ENCODE measurements around the gene ZNF862. TPM values are rescaled to one million over a fixed set of nuclear protein-coding genes. Genes with fewer than 3 reads are reported as not detected.
A peak's percentile ranks its signal among the peaks of the same experiment; 100 is the strongest.

The ZNF862 gene
- 10 to 100 TPM; 18.1 to 21.4 TPM for total RNA-seq

DNA sequence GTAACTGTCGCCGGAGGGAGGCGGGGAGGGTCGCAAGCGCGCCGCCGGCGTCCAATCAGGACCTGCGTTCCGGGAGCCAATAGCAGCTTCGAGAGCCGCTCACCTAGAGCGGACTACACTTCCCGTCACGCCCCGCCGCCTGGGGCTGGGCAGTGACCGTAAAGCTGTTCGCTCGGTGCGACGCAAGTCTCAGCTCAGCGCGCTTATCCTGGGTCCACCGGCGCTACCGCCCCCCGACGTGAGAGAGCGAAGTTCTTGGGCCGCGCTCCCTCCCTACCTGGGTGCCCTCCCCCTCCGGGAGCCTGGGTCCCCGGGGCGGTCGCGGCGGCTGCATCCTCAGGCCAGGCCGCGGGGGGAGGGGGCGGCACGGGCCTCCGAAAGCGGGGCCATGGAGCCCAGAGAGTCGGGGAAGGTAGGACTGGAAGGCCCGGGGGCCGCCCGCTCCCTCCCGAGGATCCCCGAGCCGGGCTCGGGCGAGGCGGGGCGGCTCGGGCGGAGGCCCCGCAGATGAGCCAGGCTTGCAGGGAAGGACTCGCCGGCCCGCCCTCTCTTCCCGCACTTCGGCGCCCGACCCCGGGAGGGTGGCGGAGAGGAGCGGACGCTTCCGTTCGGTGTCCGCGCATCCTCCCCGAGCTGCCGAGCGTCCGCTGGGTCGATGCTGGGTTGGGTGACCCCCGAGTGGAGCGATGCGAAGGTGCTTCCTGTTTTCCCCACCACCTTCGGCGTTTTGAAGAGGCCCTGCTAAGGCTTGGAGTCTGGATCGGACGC is at the start of gene ZNF862:
Gene ZNF862 (plus strand): TSS at position 152 of the 768 bp plus-strand sequence. CDS start 237 bp downstream, at position 389.
- ChIA-PET POLR2A (interaction anchor here (0.6 to 2.1 kb wide), 8 partner anchors 14 to 67 kb away, joined by 3 to 11 read pairs (median 3); no protein-coding TSS in a partner anchor), CTCF (interaction anchor here (0.6 to 2.5 kb wide), 7 partner anchors 23 to 177 kb away, joined by 3 to 11 read pairs (median 6); no protein-coding TSS in a partner anchor)
- Mint-ChIP-seq H3K27me3 (no peaks in the 10 kb centered on the region), H3K9me3 (no peaks in the 10 kb centered on the region), H3K27ac (peak within 1 kb of the TSS; percentile 65), H3K36me3 (peaks cover 1% of the 10 kb centered on the region), H3K4me1 (ENCODE audit: low read depth) (peaks cover 28% of the 10 kb centered on the region), H3K4me3 (peak within 1 kb of the TSS; percentile 80)
- intact Hi-C loops (cut with micrococcal nuclease), result loop anchor here (1.0 to 10.0 kb wide), 4 partner anchors 35 to 1386 kb away; partner anchors contain the start of genes ABCF2, ATP6V0E2 and ZNF467
- DNase-seq, result peak; percentile 97

DNA sequence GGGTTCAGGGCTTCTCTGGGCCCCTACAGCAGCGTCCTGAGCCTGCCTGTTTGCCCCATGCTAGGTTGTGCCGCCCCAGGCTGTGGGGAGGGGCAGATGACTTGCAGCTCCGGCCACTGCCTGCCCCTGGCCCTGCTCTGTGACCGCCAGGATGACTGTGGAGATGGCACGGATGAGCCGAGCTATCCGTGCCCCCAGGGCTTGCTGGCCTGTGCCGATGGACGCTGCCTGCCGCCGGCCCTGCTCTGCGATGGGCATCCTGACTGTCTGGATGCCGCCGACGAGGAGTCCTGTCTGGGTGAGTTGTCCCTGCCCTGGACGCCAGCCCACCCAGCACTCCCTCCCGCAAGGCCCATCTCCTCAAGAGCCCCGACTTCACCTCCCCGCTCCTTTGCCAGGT is 49.1 kb upstream of the ZNF862 start:
- no peak for DNase-seq
- H3K36me3 Mint-ChIP-seq, result no peaks in the 10 kb centered on the region
- no peak overlapping the region for H3K4me3 Mint-ChIP-seq
- H3K27ac Mint-ChIP-seq, result no peak overlapping the region
- intact Hi-C loops (cut with micrococcal nuclease), result no loop called here
- no peaks in the 10 kb centered on the region for H3K9me3 Mint-ChIP-seq
- ChIA-PET POLR2A (no interaction called here), CTCF (interaction anchor here (0.6 to 3.9 kb wide), 4 partner anchors 18 to 126 kb away, joined by 3 to 14 read pairs (median 4); no protein-coding TSS in a partner anchor)
- peaks cover 3% of the 10 kb centered on the region for H3K4me1 Mint-ChIP-seq (ENCODE audit: low read depth)
- peaks cover 22% of the 10 kb centered on the region for H3K27me3 Mint-ChIP-seq

DNA sequence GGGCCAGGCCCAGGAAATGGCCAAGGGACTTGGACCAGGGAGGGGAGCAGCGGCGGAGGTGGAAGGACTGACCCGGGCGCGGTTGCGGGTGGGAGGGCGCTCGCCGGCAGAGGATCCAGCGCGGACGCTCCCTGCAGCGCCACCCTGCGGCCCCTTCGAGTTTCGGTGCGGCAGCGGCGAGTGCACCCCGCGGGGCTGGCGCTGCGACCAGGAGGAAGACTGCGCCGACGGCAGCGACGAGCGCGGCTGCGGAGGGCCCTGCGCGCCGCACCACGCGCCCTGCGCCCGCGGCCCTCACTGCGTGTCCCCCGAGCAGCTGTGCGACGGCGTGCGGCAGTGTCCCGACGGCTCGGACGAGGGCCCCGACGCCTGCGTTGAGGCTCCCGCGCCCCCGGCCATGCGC is 48.0 kb upstream of the ZNF862 start:
- intact Hi-C loops (cut with micrococcal nuclease), result no loop called here
- no peaks in the 10 kb centered on the region for H3K36me3 Mint-ChIP-seq
- H3K4me1 Mint-ChIP-seq (ENCODE audit: low read depth), result peaks cover 3% of the 10 kb centered on the region
- H3K4me3 Mint-ChIP-seq, result no peak overlapping the region
- H3K27ac Mint-ChIP-seq, result no peak overlapping the region
- ChIA-PET POLR2A (no interaction called here), CTCF (interaction anchor here (0.6 to 3.9 kb wide), 8 partner anchors 10 to 1692 kb away, joined by 3 to 14 read pairs (median 4); no protein-coding TSS in a partner anchor)
- peak; percentile 60 for DNase-seq
- H3K27me3 Mint-ChIP-seq, result peaks cover 22% of the 10 kb centered on the region
- no peaks in the 10 kb centered on the region for H3K9me3 Mint-ChIP-seq

DNA sequence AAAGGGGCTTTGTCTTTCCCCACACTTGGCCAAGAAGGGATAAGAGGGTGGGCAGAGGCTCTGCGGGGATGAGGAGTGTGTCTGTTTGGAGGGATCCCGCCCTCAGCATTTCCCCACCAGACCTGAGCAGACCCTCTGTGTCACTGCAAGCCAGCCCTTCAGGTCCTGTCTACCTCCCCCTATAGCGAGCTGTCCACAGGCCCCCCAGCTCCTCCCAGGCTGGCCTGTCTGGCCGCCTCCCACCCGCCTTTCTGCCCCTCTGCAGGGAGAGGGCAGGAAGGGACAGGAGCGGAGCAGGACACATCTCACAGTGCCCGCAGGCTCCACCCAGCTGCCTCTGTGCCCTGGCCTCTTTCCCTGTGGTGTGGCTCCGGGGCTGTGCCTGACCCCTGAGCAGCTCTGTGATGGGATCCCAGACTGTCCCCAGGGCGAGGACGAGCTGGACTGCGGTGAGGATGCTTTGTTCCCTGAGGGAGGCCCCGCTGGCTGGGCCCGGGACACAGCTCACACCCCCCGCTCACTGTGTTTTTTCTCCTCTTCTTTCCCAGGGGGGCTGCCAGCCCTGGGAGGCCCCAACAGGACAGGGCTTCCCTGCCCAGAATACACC is 47.3 kb upstream of the ZNF862 start:
- CTCF ChIA-PET, result interaction anchor here (1.3 to 3.9 kb wide), 3 partner anchors 9 to 128 kb away, joined by 4 to 14 read pairs (median 5); no protein-coding TSS in a partner anchor
- intact Hi-C loops (cut with micrococcal nuclease), result no loop called here
- Mint-ChIP-seq H3K4me1 (ENCODE audit: low read depth) (peaks cover 3% of the 10 kb centered on the region), H3K36me3 (no peaks in the 10 kb centered on the region), H3K27me3 (peaks cover 22% of the 10 kb centered on the region), H3K4me3 (no peak overlapping the region), H3K27ac (no peak overlapping the region), H3K9me3 (no peaks in the 10 kb centered on the region)
- no peak for DNase-seq
- POLR2A ChIA-PET, result no interaction called here

DNA sequence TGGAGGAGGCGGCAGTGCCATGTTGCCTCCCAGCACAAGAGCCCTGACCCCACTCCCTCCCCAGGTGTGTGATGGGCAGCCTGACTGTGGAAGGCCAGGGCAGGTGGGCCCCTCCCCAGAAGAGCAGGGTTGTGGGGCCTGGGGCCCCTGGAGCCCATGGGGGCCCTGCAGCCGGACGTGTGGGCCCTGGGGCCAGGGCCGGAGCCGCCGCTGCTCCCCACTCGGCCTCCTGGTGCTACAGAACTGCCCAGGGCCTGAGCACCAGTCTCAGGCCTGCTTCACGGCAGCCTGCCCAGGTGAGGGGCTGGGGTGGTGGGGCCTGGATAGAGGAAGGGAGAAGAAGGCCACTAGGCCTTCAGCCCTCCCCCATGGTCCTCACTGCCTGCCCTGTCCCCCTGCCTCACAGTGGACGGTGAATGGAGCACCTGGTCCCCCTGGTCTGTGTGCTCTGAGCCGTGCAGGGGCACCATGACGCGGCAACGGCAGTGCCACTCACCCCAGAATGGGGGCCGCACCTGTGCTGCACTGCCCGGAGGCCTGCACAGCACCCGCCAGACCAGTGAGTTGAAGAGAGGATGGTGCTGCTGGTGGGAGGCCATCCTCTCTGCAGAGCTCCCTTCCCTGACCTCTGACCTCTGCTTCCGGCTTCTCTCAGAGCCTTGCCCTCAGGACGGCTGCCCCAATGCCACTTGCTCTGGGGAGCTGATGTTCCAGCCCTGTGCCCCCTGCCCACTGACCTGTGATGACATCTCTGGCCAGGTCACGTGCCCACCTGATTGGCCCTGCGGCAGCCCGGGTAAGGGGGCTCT is 46.6 kb upstream of the ZNF862 start:
- no peak for DNase-seq
- ChIA-PET CTCF (interaction anchor here (1.3 to 1.7 kb wide), 2 partner anchors 8 to 15 kb away, joined by 4 to 5 read pairs; no protein-coding TSS in a partner anchor), POLR2A (no interaction called here)
- Mint-ChIP-seq H3K4me3 (no peak overlapping the region), H3K36me3 (no peaks in the 10 kb centered on the region), H3K27ac (no peak overlapping the region), H3K4me1 (ENCODE audit: low read depth) (peaks cover 3% of the 10 kb centered on the region), H3K27me3 (peaks cover 22% of the 10 kb centered on the region), H3K9me3 (no peaks in the 10 kb centered on the region)
- intact Hi-C loops (cut with micrococcal nuclease), result no loop called here

DNA sequence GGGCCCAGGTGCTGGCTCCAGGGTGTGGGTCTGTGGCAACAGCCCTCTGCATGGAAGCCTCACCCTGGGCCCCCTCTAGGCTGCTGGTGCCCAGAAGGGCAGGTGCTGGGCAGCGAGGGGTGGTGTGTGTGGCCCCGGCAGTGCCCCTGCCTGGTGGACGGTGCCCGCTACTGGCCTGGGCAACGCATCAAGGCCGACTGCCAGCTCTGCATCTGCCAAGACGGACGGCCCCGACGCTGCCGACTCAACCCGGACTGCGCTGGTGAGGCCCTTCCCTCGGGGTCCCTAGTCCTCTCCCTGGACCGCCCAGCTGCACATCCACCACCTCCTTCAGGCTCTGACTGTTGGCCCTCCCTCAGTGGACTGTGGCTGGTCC is 46.0 kb upstream of the ZNF862 start:
- intact Hi-C loops (cut with micrococcal nuclease), result no loop called here
- ChIA-PET CTCF (no interaction called here), POLR2A (no interaction called here)
- H3K9me3 Mint-ChIP-seq, result no peaks in the 10 kb centered on the region
- peaks cover 3% of the 10 kb centered on the region for H3K4me1 Mint-ChIP-seq (ENCODE audit: low read depth)
- H3K4me3 Mint-ChIP-seq, result no peak overlapping the region
- DNase-seq, result no peak
- no peaks in the 10 kb centered on the region for H3K36me3 Mint-ChIP-seq
- H3K27ac Mint-ChIP-seq, result no peak overlapping the region
- H3K27me3 Mint-ChIP-seq, result peaks cover 22% of the 10 kb centered on the region

DNA sequence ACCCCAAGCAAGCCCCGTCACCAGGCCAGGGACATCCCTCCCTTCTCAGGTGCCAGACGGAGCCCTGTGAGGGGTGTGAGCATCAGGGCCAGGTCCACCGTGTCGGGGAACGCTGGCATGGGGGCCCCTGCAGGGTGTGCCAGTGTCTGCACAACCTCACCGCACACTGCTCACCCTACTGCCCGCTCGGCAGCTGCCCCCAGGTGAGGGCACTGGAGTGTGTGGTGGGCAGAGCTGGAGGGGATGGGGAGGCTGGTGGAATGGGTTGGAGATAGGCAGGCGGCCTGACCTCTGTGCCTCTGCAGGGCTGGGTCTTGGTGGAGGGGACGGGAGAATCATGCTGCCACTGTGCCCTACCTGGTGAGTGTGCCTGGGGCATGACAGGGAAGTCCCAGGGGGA is 44.9 kb upstream of the ZNF862 start:
- H3K36me3 Mint-ChIP-seq, result no peaks in the 10 kb centered on the region
- intact Hi-C loops (cut with micrococcal nuclease), result no loop called here
- CTCF ChIA-PET, result no interaction called here

DNA sequence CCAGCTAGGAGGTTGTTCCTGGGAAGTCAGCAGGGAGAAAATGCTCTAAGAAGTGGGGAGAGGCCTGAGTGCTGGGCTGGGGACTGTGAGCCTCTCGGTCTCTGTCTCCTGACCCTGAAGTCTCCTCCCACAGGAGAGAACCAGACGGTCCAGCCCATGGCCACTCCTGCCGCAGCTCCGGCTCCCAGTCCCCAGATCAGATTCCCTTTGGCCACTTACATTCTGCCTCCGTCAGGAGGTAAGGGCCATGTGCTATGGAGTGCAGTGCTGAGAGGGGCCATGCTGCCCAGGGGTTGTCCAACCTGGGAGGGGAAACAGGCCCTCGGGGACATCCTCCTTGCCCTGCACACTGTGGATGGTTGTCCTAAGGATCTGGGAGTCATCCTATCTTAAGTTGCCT is 43.5 kb upstream of the ZNF862 start:
- Mint-ChIP-seq H3K4me1 (ENCODE audit: low read depth) (peaks cover 3% of the 10 kb centered on the region), H3K27ac (no peak overlapping the region), H3K9me3 (no peaks in the 10 kb centered on the region), H3K27me3 (peaks cover 14% of the 10 kb centered on the region), H3K4me3 (no peak overlapping the region), H3K36me3 (no peaks in the 10 kb centered on the region)
- CTCF ChIA-PET, result interaction anchor here (1.1 to 1.4 kb wide), 2 partner anchors 12 to 132 kb away, joined by 4 to 5 read pairs; no protein-coding TSS in a partner anchor
- intact Hi-C loops (cut with micrococcal nuclease), result no loop called here
- POLR2A ChIA-PET, result no interaction called here
- no peak for DNase-seq

More for the DNA sequence above, 44.9 kb upstream of the ZNF862 start:
- POLR2A ChIA-PET, result no interaction called here
- DNase-seq, result no peak
- H3K27me3 Mint-ChIP-seq, result peaks cover 22% of the 10 kb centered on the region
- H3K4me1 Mint-ChIP-seq (ENCODE audit: low read depth), result peaks cover 3% of the 10 kb centered on the region
- H3K27ac Mint-ChIP-seq, result no peak overlapping the region
- H3K9me3 Mint-ChIP-seq, result no peaks in the 10 kb centered on the region
- no peak overlapping the region for H3K4me3 Mint-ChIP-seq

DNA sequence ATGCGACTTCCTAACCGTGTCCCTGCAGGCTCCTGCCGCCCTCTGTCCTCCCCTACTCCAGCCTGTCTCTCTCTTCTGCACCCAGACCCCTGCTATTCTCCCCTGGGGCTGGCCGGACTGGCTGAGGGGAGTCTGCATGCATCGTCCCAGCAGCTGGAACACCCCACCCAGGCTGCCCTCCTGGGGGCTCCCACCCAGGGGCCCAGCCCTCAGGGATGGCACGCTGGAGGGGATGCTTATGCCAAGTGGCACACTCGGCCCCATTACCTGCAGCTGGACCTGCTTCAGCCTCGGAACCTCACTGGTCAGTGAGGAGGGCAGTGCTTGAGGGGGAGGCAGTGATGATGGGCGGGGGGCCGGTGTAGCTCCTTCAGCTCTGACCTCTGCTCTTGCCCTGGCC is 43.0 kb upstream of the ZNF862 start:
- no peaks in the 10 kb centered on the region for H3K9me3 Mint-ChIP-seq
- intact Hi-C loops (cut with micrococcal nuclease), result no loop called here
- ChIA-PET CTCF (interaction anchor here (1.1 to 1.4 kb wide), 2 partner anchors 12 to 133 kb away, joined by 4 to 5 read pairs; no protein-coding TSS in a partner anchor), POLR2A (no interaction called here)
- no peak for DNase-seq
- no peaks in the 10 kb centered on the region for H3K4me1 Mint-ChIP-seq (ENCODE audit: low read depth)
- H3K27ac Mint-ChIP-seq, result no peak overlapping the region
- H3K36me3 Mint-ChIP-seq, result no peaks in the 10 kb centered on the region
- peaks cover 10% of the 10 kb centered on the region for H3K27me3 Mint-ChIP-seq
- no peak overlapping the region for H3K4me3 Mint-ChIP-seq

DNA sequence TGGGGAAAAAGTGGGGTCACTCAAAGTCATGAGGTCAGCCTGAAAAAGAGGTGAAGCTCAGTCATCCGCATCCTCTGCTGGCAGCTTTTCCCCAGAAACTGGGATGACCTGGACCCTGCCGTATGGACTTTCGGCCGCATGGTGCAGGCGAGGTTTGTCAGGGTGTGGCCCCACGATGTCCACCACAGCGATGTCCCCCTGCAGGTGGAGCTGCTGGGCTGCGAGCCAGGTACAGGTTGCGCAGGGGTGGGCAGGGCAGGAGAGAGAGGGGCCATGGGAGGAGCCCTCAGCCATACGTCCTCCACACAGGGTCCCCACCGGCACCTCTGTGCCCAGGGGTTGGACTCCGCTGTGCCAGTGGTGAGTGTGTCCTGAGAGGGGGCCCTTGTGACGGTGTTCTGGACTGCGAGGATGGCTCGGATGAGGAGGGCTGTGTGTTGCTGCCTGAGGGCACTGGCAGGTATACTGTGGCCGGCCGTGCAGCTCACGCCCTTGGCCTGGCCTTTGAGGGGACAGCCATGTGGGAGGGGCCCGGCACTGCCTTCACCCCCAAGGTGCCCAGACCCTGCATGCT is 41.8 kb upstream of the ZNF862 start:
- no peak overlapping the region for H3K27ac Mint-ChIP-seq
- no peaks in the 10 kb centered on the region for H3K36me3 Mint-ChIP-seq
- no peak overlapping the region for H3K4me3 Mint-ChIP-seq
- H3K9me3 Mint-ChIP-seq, result no peaks in the 10 kb centered on the region
- CTCF ChIA-PET, result interaction anchor here (1.1 kb wide), 1 partner anchor 10 kb away, joined by 3 read pairs; no protein-coding TSS in a partner anchor
- peaks cover 5% of the 10 kb centered on the region for H3K27me3 Mint-ChIP-seq
- POLR2A ChIA-PET, result no interaction called here
- DNase-seq, result no peak
- intact Hi-C loops (cut with micrococcal nuclease), result no loop called here
- no peaks in the 10 kb centered on the region for H3K4me1 Mint-ChIP-seq (ENCODE audit: low read depth)

DNA sequence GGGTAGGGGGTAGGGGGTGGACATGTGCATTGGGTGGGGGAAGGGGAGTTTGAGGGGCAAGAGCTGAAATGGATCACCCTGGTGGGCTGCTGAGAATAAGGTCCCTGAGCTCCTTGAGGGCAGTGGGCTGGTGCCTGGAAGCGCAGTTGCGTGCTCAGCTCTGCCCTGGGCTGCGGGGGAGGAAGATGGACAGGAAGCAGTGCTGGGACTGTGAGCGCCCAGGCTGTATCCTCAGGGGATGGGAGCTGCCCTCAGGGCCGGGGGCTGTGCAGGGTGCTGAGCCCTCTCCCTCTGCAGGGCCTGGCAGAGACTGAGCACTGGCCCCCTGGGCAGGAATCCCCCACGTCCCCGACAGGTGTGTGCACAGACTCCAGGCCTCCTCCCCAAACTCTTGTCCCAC is 40.4 kb upstream of the ZNF862 start:
- peaks cover 1% of the 10 kb centered on the region for H3K27me3 Mint-ChIP-seq
- H3K36me3 Mint-ChIP-seq, result no peaks in the 10 kb centered on the region
- no peaks in the 10 kb centered on the region for H3K9me3 Mint-ChIP-seq
- DNase-seq, result no peak
- H3K4me1 Mint-ChIP-seq (ENCODE audit: low read depth), result no peaks in the 10 kb centered on the region
- no peak overlapping the region for H3K4me3 Mint-ChIP-seq
- intact Hi-C loops (cut with micrococcal nuclease), result no loop called here
- CTCF ChIA-PET, result interaction anchor here (0.6 kb wide), 1 partner anchor 135 kb away, joined by 4 read pairs; no protein-coding TSS in a partner anchor
- POLR2A ChIA-PET, result no interaction called here
- no peak overlapping the region for H3K27ac Mint-ChIP-seq

Measured in activated CD4-positive, alpha-beta memory T cell treated with anti-CD3 and anti-CD28 coated beads for 36 hours (primary cell).